GM12878 (cell line): ENCODE results near the gene HEATR1. TPM values are rescaled to one million over a fixed set of nuclear protein-coding genes. Genes with fewer than 3 reads are reported as not detected.

ENCODE experiments used
- ATAC-seq: fragments of 200-7000 bp; cut with Tn5 transposase; 3 replicates; pipeline ENCODE4 v1.9.1; 2020; ENCODE audit warnings: mild to moderate bottlenecking, moderate library complexity
- BruUV-seq: library from RNA; stranded (reverse); fragments of 400-500 nt; replicated peaks from 2 replicates; lab custom pipeline; 2021; lab: Mats Ljungman, UMichigan
- CTCF ChIA-PET: fragments of 300-600 bp; sonication (Branson Sonifier 250); formaldehyde crosslinking; extraction: SDS; loops from one replicate; lab custom pipeline; 2021; ENCODE audit warnings: inconsistent platforms; lab: Yijun Ruan, JAX
- POLR2A ChIA-PET: fragments of 350-600 bp; formaldehyde crosslinking; extraction: SDS; loops from one replicate; lab custom pipeline; 2021; ENCODE audit warnings: inconsistent platforms; lab: Charles Lee
- RAD21 ChIA-PET: fragments of 300-600 bp; sonication (Branson Sonifier 250); formaldehyde crosslinking; loops from one replicate; lab custom pipeline; 2023; ENCODE audit warnings: antibody characterized with exemption; ENCODE audit not compliant: unreplicated experiment; lab: Charles Lee
- SMC1A ChIA-PET: fragments of 300-600 bp; sonication (Branson Sonifier 250); formaldehyde crosslinking; loops from one replicate; lab custom pipeline; 2023; ENCODE audit not compliant: unreplicated experiment, uncharacterized antibody; lab: Charles Lee
- DNase-seq: peaks from one replicate; pipeline ENCODE4 v3.0.0-alpha.2; 2011; ENCODE audit warnings: low read depth, low spot score
- FAIRE-seq: peaks from 3 replicates; lab custom pipeline; 2011; peaks lifted over from hg19 to GRCh38; lab: Jason Lieb, UNC
- H2AFZ ChIP-seq: 2 replicates; pipeline ENCODE4 v1.6.0; 2011; ENCODE audit warnings: low read depth, low read length, control low read depth; ENCODE audit not compliant: control insufficient read depth
- H3K27ac ChIP-seq: 2 replicates; pipeline ENCODE4 v1.5.1; 2011; ENCODE audit warnings: control low read depth; ENCODE audit not compliant: control insufficient read depth, insufficient read depth
- H3K27me3 ChIP-seq, 2 experiments: replicated peaks in 1 of 2; 2 replicates each; pipeline versions ENCODE4 v1.6.0 to v1.6.1; 2011; ENCODE audit warnings: low read length in 1 of 2; ENCODE audit not compliant: control insufficient read depth in 2 of 2, insufficient read depth in 2 of 2
- H3K36me3 ChIP-seq, 2 experiments: 2 replicates each; pipeline ENCODE4 v1.5.1; 2011; ENCODE audit warnings: low read length in 1 of 2; ENCODE audit not compliant: control insufficient read depth in 2 of 2, insufficient read depth in 2 of 2
- H3K4me1 ChIP-seq: 2 replicates; pipeline ENCODE4 v1.6.1; 2011; ENCODE audit warnings: mild to moderate bottlenecking, low read length, moderate library complexity, mixed read lengths; ENCODE audit not compliant: control insufficient read depth, insufficient read depth
- H3K4me2 ChIP-seq: 2 replicates; pipeline ENCODE4 v1.6.0; 2011; ENCODE audit warnings: control low read depth; ENCODE audit not compliant: control insufficient read depth, insufficient read depth
- H3K4me3 ChIP-seq: fragments of 200-600 bp; sonication (generic); 2 replicates; pipeline ENCODE4 v1.5.1; 2016
- H3K79me2 ChIP-seq: 2 replicates; pipeline ENCODE4 v1.6.0; 2011; ENCODE audit warnings: low read length; ENCODE audit not compliant: control insufficient read depth, insufficient read depth
- H3K9ac ChIP-seq: 2 replicates; pipeline ENCODE4 v1.8.0; 2011; ENCODE audit warnings: low read length, control low read depth, mixed read lengths; ENCODE audit not compliant: control insufficient read depth, insufficient read depth
- H3K9me3 ChIP-seq: replicated peaks from 3 replicates; pipeline ENCODE4 v1.5.1; 2011; ENCODE audit warnings: mild to moderate bottlenecking, low read length; ENCODE audit not compliant: control insufficient read depth, insufficient read depth
- H4K20me1 ChIP-seq: 2 replicates; pipeline ENCODE4 v1.6.0; 2011; ENCODE audit not compliant: control insufficient read depth, insufficient read depth
- ATF7 ChIP-seq: fragments of 450-650 bp; IDR thresholded peaks from 2 replicates; pipeline ENCODE4 v1.6.1; 2016; ENCODE audit warnings: low read depth, mild to moderate bottlenecking
- CBFB ChIP-seq: IDR thresholded peaks from 2 replicates; pipeline ENCODE4 v1.6.1; 2016; ENCODE audit warnings: antibody characterized with exemption, low read depth
- CHD4 ChIP-seq: fragments of 200-600 bp; sonication (generic); IDR thresholded peaks from 2 replicates; pipeline ENCODE4 v1.6.1; 2016; ENCODE audit warnings: mild to moderate bottlenecking
- FOXK2 ChIP-seq: fragments of 450-650 bp; IDR thresholded peaks from 2 replicates; pipeline ENCODE4 v1.6.1; 2017; ENCODE audit warnings: mild to moderate bottlenecking, moderate library complexity
- IRF5 ChIP-seq: fragments of 450-650 bp; IDR thresholded peaks from 2 replicates; pipeline ENCODE4 v1.6.1; 2017; ENCODE audit warnings: borderline replicate concordance
- LARP7 ChIP-seq: fragments of 450-650 bp; IDR thresholded peaks from 2 replicates; pipeline ENCODE4 v1.6.1; 2017; ENCODE audit warnings: mild to moderate bottlenecking
- NKRF ChIP-seq: fragments of 450-650 bp; conservative IDR thresholded peaks from 2 replicates; pipeline ENCODE4 v1.6.1; 2017; ENCODE audit warnings: mild to moderate bottlenecking, moderate library complexity
- PML ChIP-seq: IDR thresholded peaks from 2 replicates; pipeline ENCODE4 v1.6.1; 2012; ENCODE audit warnings: low read length, inconsistent platforms
- RELA ChIP-seq: fragments of 450-650 bp; IDR thresholded peaks from 2 replicates; pipeline ENCODE4 v1.8.0; 2014; ENCODE audit warnings: borderline replicate concordance; ENCODE audit not compliant: partially characterized antibody
- SMAD5 ChIP-seq: IDR thresholded peaks from 2 replicates; pipeline ENCODE4 v1.6.1; 2016; ENCODE audit warnings: antibody characterized with exemption, low read depth
- SMC3 ChIP-seq: IDR thresholded peaks from 2 replicates; pipeline ENCODE4 v1.6.1; 2011; ENCODE audit warnings: low read length, improper control_type of control experiment, borderline replicate concordance
- SRF ChIP-seq, 2 experiments: IDR thresholded peaks; 2 replicates each; pipeline ENCODE4 v1.6.1; 2011; ENCODE audit warnings: low read depth in 2 of 2, low read length in 2 of 2, mild to moderate bottlenecking in 1 of 2, moderate library complexity in 1 of 2
- TAF1 ChIP-seq: IDR thresholded peaks from 2 replicates; pipeline ENCODE4 v1.6.1; 2011; ENCODE audit warnings: mild to moderate bottlenecking, low read depth, low read length, borderline replicate concordance
- TBL1XR1 ChIP-seq: IDR thresholded peaks from 2 replicates; pipeline ENCODE4 v1.6.1; 2012; ENCODE audit warnings: low read depth, low read length, improper control_type of control experiment
- YBX1 ChIP-seq: fragments of 450-650 bp; IDR thresholded peaks from 2 replicates; pipeline ENCODE4 v1.6.1; 2016; ENCODE audit warnings: antibody characterized with exemption
- YY1 ChIP-seq: IDR thresholded peaks from 2 replicates; pipeline ENCODE4 v1.6.1; 2011; ENCODE audit warnings: low read depth, mild to moderate bottlenecking, low read length
- WGBS: methylation state at CpG from one replicate; pipeline ENCODE4 v1.1.6; 2016; ENCODE audit warnings: low lambda C conversion rate; ENCODE audit not compliant: insufficient replicate concordance, insufficient coverage; ENCODE audit errors: missing lambda C conversion rate; 5-methylcytosine and 5-hydroxymethylcytosine counted together
- in situ Hi-C: fragments of 300-500 bp; cut with MboI; formaldehyde crosslinking; loops from 9 replicates; pipeline ENCODE4 v1.14.3; 2018; ENCODE audit warnings: mixed read lengths
- intact Hi-C: fragments of 100-400 bp; cut with micrococcal nuclease; formaldehyde crosslinking; loops from one replicate; pipeline ENCODE4 v1.14.2; 2022; ENCODE audit not compliant: unreplicated experiment
- polyA plus RNA-seq, 11 experiments: library from polyadenylated mRNA; depleted of rRNA in 4 of 11; unstranded in 6 of 11; stranded (reverse) in 5 of 11; fragments of >200 nt; fragmentation: Nextera tagmentation in 4 of 11; fragmentation: Illumina TruSeq in 1 of 11; extraction: Ambion mirVana in 4 of 11; extraction: Trizol in 1 of 11; gene quantifications; 1 replicate in 1 of 11; 2 replicates in 10 of 11; pipeline versions ENCODE4 v1.2.1 to v1.2.3, GENCODE V29; 2011 to 2016; ENCODE audit warnings: inconsistent platforms in 2 of 11, missing spikeins in 2 of 11, low read depth in 1 of 11
- total RNA-seq, 4 experiments: library from RNA; depleted of rRNA in 3 of 4; stranded (reverse); fragments of >200 nt in 3 of 4; fragmentation: Illumina TruSeq in 1 of 4; extraction: Trizol in 1 of 4; gene quantifications; 2 replicates each; pipeline versions ENCODE4 v1.2.1 to v1.2.3, GENCODE V29; 2013 to 2021
- TF ChIP-seq, protein P1 (sequence below): IDR thresholded peaks from 2 replicates; pipeline ENCODE4 v1.6.1; 2012; ENCODE audit warnings: low read depth, low read length, improper control_type of control experiment
- TF ChIP-seq, protein P2 (sequence below): fragments of 450-650 bp; IDR thresholded peaks from 2 replicates; pipeline ENCODE4 v1.6.1; 2017; ENCODE audit warnings: antibody characterized with exemption, mild to moderate bottlenecking, moderate library complexity

HEATR1 gene
- total and polyA plus RNA-seq, 10 of the 15 experiments (the other 5 are each of a cell fraction or from before 2014, with no cell fraction given): 8.6 to 72.3 (median 41.9) TPM

GRCh38 chr1:236558846-236559245 lies 45.5 kb downstream of the HEATR1 start (continued):
- TF ChIP-seq LARP7: no peak
- TF ChIP-seq, protein P1, sequence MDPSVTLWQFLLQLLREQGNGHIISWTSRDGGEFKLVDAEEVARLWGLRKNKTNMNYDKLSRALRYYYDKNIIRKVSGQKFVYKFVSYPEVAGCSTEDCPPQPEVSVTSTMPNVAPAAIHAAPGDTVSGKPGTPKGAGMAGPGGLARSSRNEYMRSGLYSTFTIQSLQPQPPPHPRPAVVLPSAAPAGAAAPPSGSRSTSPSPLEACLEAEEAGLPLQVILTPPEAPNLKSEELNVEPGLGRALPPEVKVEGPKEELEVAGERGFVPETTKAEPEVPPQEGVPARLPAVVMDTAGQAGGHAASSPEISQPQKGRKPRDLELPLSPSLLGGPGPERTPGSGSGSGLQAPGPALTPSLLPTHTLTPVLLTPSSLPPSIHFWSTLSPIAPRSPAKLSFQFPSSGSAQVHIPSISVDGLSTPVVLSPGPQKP: no peak
- no peak for TF ChIP-seq SMAD5
- no peak for TF ChIP-seq TAF1

DNA sequence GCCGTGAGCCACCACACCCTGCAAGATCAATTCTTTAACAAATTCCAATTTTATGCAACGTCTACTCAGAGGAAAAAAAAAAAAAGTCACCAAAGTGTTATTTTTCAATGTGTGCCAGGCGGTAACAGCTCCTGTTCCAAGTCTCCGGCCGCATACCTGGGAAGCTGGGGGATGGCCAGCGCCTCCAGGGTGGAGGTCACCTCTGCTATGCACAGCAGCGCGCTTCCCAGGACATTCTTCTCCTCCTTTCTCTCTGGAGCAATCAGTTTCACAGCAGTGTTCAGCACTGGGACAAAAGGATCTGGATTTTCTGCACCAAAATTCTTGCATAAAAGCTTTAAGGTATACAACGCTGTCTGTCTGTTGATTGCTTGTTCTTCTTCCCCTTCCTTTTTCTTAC lies 46.2 kb downstream of the HEATR1 start:
- ChIA-PET POLR2A (no interaction called here), CTCF (interaction anchor here (1.5 kb wide), 1 partner anchor 8 kb away, joined by 5 read pairs; no protein-coding TSS in a partner anchor), SMC1A (interaction anchor here (0.6 to 2.0 kb wide), 2 partner anchors 11 to 131 kb away, joined by 3 to 5 read pairs; no protein-coding TSS in a partner anchor), RAD21 (no interaction called here)
- no peaks in the 10 kb centered on the region for H3K27me3 ChIP-seq
- H3K27ac ChIP-seq: no peak overlapping the region
- FAIRE-seq (no peak), DNase-seq (no peak), ATAC-seq (no peak)
- H2AFZ ChIP-seq: no peak overlapping the region
- in situ Hi-C loops (no loop called here), intact Hi-C loops (no loop called here)
- no peak overlapping the region for H3K4me2 ChIP-seq
- no peaks in the 10 kb centered on the region for H3K79me2 ChIP-seq
- no TSS peak for BruUV-seq
- no peaks in the 10 kb centered on the region for H3K9me3 ChIP-seq
- H3K4me3 ChIP-seq: no peak overlapping the region
- H4K20me1 ChIP-seq: no peaks in the 10 kb centered on the region
- H3K4me1 ChIP-seq: no peaks in the 10 kb centered on the region
- 91% methylated on average over 9 of the region's 9 CpGs for WGBS
- H3K36me3 ChIP-seq: peaks cover 11 to 47% of the 10 kb centered on the region in 2 experiments
- no peak overlapping the region for H3K9ac ChIP-seq
- TF ChIP-seq YBX1 (no peak), FOXK2 (no peak), ATF7 (no peak), CHD4 (no peak), SMC3 (no peak), IRF5 (no peak), YY1 (no peak), RELA (no peak), NKRF (no peak), PML (no peak), CBFB (no peak), SRF (IDR thresholded peaks at IDR 0.05; ENCODE audit: low read depth in 2 of 2, low read length in 2 of 2) (no peak), TBL1XR1 (no peak), SMAD5 (no peak)
- TF ChIP-seq, protein P2, sequence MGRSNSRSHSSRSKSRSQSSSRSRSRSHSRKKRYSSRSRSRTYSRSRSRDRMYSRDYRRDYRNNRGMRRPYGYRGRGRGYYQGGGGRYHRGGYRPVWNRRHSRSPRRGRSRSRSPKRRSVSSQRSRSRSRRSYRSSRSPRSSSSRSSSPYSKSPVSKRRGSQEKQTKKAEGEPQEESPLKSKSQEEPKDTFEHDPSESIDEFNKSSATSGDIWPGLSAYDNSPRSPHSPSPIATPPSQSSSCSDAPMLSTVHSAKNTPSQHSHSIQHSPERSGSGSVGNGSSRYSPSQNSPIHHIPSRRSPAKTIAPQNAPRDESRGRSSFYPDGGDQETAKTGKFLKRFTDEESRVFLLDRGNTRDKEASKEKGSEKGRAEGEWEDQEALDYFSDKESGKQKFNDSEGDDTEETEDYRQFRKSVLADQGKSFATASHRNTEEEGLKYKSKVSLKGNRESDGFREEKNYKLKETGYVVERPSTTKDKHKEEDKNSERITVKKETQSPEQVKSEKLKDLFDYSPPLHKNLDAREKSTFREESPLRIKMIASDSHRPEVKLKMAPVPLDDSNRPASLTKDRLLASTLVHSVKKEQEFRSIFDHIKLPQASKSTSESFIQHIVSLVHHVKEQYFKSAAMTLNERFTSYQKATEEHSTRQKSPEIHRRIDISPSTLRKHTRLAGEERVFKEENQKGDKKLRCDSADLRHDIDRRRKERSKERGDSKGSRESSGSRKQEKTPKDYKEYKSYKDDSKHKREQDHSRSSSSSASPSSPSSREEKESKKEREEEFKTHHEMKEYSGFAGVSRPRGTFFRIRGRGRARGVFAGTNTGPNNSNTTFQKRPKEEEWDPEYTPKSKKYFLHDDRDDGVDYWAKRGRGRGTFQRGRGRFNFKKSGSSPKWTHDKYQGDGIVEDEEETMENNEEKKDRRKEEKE: no peak
